AG04449 (cell line): ENCODE measurements around the gene SASS6.

Experiments used
- CTCF ChIA-PET: fragments of 350-600 bp; formaldehyde crosslinking; extraction: SDS; loops from one replicate; lab custom pipeline; 2021; ENCODE audit warnings: antibody characterized with exemption; lab: Yijun Ruan, JAX
- POLR2A ChIA-PET: fragments of 400-600, 350-600 bp; formaldehyde crosslinking; extraction: SDS; loops from one replicate; lab custom pipeline; 2020; ENCODE audit warnings: antibody characterized with exemption, inconsistent platforms; lab: Yijun Ruan, JAX
- DNase-seq: peaks from one replicate; pipeline ENCODE4 v3.0.0-alpha.2; 2010; ENCODE audit warnings: low read depth, low spot score
- H3K4me3 ChIP-seq: 2 replicates; pipeline ENCODE4 v1.5.1; 2011; ENCODE audit warnings: low read depth, mild to moderate bottlenecking, control low read depth, low read length
- TF ChIP-seq, protein P1 (sequence below): IDR thresholded peaks from one replicate; pipeline ENCODE4 v1.5.1; 2011; ENCODE audit warnings: mild to moderate bottlenecking, moderate library complexity, low read length, control low read depth, inconsistent platforms; ENCODE audit not compliant: insufficient read depth; ENCODE audit errors: missing control alignments

The SASS6 gene

GRCh38 chr1:100164216-100164615 is 31.5 kb upstream of the SASS6 start:
- H3K4me3 ChIP-seq = no peak overlapping the region
- CTCF ChIA-PET = interaction anchor here (1.3 kb wide), 1 partner anchor 296 kb away, joined by 3 read pairs; no protein-coding TSS in a partner anchor
- TF ChIP-seq, protein P1, sequence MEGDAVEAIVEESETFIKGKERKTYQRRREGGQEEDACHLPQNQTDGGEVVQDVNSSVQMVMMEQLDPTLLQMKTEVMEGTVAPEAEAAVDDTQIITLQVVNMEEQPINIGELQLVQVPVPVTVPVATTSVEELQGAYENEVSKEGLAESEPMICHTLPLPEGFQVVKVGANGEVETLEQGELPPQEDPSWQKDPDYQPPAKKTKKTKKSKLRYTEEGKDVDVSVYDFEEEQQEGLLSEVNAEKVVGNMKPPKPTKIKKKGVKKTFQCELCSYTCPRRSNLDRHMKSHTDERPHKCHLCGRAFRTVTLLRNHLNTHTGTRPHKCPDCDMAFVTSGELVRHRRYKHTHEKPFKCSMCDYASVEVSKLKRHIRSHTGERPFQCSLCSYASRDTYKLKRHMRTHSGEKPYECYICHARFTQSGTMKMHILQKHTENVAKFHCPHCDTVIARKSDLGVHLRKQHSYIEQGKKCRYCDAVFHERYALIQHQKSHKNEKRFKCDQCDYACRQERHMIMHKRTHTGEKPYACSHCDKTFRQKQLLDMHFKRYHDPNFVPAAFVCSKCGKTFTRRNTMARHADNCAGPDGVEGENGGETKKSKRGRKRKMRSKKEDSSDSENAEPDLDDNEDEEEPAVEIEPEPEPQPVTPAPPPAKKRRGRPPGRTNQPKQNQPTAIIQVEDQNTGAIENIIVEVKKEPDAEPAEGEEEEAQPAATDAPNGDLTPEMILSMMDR = no peak
- DNase-seq = peak; percentile 71
- POLR2A ChIA-PET = no interaction called here

- no peak for DNase-seq
- CTCF ChIA-PET = no interaction called here
- POLR2A ChIA-PET = no interaction called here
- TF ChIP-seq, protein P1 = no peak
- H3K4me3 ChIP-seq = no peak overlapping the region
Measured at GRCh38 chr1:100162881-100163280, 30.2 kb upstream of the SASS6 start.

GRCh38 chr1:100152271-100152670 is 19.5 kb upstream of the SASS6 start:
- POLR2A ChIA-PET = no interaction called here
- CTCF ChIA-PET = interaction anchor here (1.4 to 1.5 kb wide), 2 partner anchors 15 to 308 kb away, joined by 3 to 5 read pairs; no protein-coding TSS in a partner anchor
- TF ChIP-seq, protein P1 = no peak
- no peak overlapping the region for H3K4me3 ChIP-seq
- no peak for DNase-seq

DNA sequence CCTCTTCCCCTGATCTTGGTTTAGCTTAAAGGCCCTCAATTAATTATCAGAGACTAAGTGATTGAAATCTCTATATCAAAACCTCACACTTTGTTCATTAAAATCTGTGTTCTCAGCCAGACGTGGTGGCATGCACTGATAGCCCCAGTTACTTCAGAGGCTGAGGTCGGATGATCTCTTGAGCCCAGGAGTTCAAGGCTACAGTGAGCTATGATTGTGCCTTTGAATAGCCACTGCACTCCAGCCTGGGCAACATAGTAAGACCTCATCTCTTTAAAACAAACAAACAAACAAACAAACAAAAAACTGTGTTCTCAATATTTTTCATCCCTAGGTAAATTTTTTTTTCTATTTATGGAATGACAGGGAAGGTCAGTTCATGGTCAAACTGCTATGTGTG is 18.9 kb upstream of the SASS6 start:
- ChIA-PET CTCF (interaction anchor here (1.4 to 1.5 kb wide), 2 partner anchors 16 to 308 kb away, joined by 3 to 5 read pairs; no protein-coding TSS in a partner anchor), POLR2A (no interaction called here)
- TF ChIP-seq, protein P1 = no peak
- H3K4me3 ChIP-seq = no peak overlapping the region
- DNase-seq = no peak

DNA sequence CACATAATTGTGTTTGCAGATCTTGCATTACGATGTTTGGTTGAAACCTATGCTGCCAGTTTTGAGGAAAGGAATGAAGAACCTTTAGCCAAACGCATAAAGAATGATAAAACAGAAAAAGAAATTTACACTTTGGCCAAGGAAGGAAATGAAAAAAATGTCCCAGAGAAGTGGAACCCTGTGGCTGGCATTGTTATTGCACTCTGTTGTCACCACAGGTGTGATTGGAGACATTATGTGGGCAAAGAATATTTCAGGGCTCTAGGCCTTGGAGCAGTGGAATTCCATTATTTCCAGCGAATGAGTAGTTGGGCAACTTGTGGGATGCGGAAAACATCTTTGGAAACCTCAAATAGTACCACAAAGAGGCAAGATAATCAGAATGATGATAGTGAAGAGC is 15.1 kb upstream of the SASS6 start:
- CTCF ChIA-PET = interaction anchor here (1.0 kb wide), 1 partner anchor 210 kb away, joined by 3 read pairs; no protein-coding TSS in a partner anchor
- TF ChIP-seq, protein P1 = no peak
- no peak overlapping the region for H3K4me3 ChIP-seq
- DNase-seq = no peak
- POLR2A ChIA-PET = no interaction called here

DNA sequence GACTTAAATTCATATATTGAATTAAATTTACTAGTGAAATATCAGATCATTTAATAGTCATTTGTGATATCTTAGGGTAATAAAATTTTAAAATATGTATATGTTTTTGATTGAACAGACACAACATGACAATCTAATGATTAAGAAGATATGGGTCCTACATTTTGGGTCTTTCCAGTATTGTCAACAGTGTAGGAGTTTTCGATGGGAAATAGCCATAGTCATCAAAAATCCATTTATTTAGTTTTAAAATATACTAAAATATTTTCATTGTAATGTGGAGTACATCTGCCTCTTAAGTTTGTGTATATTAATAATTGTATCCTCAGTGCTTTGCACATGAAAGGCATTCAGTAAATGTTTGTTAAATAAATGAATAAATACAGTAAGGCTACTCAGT is 14.2 kb upstream of the SASS6 start:
- DNase-seq = no peak
- TF ChIP-seq, protein P1 = no peak
- no peak overlapping the region for H3K4me3 ChIP-seq
- CTCF ChIA-PET = interaction anchor here (1.4 kb wide), 1 partner anchor 52 kb away, joined by 3 read pairs; no protein-coding TSS in a partner anchor
- POLR2A ChIA-PET = no interaction called here
